ENCODE results near the gene XKR8.

XKR8 gene, protein sequence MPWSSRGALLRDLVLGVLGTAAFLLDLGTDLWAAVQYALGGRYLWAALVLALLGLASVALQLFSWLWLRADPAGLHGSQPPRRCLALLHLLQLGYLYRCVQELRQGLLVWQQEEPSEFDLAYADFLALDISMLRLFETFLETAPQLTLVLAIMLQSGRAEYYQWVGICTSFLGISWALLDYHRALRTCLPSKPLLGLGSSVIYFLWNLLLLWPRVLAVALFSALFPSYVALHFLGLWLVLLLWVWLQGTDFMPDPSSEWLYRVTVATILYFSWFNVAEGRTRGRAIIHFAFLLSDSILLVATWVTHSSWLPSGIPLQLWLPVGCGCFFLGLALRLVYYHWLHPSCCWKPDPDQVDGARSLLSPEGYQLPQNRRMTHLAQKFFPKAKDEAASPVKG

DNA sequence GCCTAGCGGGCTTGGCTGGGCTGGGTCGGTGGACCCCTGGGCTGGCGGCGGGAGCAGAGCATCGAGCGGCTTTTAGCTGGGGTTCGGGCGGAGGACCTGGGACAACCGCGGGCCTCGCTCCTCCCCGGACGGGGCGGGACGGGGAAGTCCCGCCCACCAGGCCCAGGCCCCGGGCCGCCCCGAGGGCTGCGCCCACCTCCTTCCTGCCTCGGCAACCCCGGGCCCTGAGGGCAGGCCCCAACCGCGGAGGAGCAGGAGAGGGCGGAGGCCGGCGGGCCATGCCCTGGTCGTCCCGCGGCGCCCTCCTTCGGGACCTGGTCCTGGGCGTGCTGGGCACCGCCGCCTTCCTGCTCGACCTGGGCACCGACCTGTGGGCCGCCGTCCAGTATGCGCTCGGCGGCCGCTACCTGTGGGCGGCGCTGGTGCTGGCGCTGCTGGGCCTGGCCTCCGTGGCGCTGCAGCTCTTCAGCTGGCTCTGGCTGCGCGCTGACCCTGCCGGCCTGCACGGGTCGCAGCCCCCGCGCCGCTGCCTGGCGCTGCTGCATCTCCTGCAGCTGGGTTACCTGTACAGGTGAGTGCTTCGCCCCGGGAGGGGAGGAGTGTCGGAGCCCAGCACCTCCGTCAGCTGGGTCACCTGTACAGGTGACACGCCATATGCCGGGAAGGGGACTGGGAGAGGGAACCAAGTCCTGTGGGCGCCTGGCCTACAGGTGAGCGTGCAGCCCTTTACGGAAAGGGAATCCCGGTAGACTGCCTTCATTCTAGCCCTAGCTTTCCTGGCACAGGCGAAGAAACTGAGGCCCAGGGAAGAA lies at the start of gene XKR8:
Gene XKR8, plus strand, starts transcription at position 182 of the 812 bp plus-strand sequence. Its CDS starts 97 bp downstream, at position 279.
- DNase-seq (ENCODE audit: low read depth) = peak; percentile 84

DNA sequence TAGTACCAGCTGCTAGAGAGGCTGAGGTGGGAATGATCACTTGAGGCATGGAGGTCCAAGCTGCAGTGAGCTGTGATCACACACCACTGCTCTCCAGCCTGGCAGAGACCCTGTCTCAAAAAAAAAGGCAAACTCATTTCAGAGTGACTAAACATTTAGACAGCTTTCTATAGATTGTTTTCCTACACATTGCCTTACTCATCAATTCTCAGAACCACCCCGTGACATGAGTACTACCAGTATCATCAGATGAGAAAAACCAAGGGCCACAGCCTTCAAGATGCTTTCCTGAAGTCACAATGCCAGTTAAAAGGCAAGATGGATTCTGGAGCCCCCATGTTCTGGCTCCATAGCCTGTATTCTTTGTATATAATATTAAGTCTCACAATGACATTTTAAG lies 47.3 kb upstream of the XKR8 start:
- peak; percentile 22 for DNase-seq (ENCODE audit: low read depth)

DNA sequence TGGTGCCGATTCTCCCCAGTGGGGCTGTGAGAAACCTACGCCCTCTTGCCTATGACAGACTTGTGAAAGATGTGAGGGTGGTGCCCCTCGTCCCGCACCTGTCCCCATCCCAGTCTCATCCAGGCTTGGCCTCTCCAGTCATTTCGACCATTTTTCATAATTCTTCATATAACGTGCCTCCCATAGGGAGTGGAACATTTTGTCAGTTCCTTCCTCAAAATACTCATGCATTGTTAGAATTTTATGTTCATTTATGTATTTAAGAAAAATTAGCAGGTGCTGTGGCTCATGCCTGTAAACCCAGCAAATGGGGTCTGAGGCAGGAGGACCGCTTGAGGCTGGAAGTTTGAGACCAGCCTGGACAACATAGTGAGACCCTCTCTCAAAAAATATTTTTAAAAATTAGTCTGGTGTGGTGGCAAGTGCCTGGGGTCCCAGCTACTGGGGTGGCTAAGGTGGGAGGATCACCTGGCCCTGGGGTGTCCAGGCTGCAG lies 44.6 kb upstream of the XKR8 start:
- no peak for DNase-seq (ENCODE audit: low read depth)

DNA sequence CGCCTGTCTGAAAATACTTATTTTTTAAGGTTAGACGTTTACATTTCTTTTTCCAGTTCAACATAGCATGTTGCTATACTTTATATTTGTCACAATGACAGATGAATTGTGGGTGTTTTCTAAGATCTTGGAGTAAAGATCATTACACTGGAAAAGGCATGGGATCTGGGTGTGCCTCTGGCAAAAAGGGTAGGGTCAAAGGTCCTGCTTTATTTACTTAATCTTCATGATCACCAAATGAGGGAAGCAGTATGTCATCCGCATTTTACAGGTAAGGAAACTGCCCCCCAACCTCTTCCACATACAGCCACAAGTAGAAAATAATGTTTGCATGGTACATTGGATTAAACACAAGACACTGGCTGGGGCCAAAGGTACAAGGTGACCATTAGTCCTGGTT lies 37.5 kb upstream of the XKR8 start:
- no peak for DNase-seq (ENCODE audit: low read depth)

DNA sequence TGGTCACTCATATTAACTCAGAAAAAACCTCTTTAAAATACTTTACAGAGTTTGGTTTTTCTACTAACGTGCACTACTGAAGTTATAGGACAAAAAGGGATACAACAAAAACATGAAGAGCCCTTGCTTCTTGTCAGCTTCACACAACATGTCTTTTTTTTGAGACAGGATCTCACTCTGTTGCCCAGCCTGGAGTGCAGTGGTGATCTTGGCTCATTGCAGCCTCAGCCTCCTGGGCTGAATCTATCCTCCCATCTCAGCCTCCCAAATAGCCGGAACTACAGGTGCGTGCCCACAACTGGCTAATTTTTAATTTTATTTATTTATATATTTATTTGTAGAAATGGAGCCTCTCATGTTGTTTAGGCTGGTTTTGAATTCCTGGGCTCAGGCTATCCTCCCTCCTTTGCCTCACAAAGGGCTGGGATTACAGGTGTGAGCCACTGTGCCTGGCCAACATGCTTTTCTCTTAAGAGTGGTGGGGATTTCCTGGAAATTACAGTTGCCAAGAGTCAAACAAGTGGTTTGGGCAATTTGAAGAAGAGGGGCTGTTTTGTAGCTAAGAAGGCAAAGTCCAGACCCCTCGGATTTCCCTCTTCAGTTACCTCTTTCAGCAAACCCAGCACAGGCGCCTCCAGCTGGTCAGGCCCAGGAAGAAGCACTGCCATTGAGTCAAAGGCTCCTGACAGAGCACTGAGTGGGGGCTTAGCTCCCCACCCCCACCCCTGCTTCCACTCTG lies 31.4 kb upstream of the XKR8 start:
- peak; percentile 12 for DNase-seq (ENCODE audit: low read depth)

DNA sequence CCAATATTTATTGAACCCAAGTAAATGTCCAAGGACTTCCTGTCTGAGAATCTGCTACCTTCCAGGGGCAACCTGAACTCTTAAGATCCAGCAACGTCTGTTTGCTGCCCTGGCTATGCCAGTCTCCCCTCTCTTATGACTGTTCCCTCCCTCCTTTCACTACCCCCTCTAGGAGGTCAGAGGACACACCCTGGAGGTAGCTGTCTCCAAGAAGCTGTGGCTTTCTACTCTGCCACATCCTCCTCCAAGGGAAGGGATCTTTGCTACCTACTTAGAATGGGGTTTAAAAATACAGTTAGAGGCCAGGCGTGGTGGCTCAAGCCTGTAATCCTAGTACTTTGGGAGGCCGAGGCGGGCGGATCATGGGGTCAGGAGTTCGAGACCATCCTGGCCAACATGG lies 28.6 kb upstream of the XKR8 start:
- DNase-seq (ENCODE audit: low read depth) = no peak

DNA sequence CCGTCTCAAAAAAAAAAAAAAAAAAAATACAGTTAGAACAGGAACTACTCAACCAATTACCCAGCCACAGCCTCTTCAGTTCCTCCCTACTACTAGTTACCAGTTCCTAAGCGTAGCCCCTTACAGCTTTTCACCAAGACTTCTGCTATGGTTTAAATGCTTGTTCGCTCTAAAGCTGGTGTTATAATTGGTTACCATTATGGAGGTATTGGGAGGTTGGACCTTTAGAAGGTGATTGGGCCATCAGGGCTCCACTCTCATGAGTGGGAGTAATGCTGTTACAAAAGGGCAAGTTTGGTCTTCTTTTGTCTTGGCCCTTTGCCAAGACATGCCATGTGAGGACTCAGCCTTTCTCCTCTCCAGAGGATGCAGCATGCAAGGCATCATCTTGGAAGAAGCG lies 28.0 kb upstream of the XKR8 start:
- no peak for DNase-seq (ENCODE audit: low read depth)

DNA sequence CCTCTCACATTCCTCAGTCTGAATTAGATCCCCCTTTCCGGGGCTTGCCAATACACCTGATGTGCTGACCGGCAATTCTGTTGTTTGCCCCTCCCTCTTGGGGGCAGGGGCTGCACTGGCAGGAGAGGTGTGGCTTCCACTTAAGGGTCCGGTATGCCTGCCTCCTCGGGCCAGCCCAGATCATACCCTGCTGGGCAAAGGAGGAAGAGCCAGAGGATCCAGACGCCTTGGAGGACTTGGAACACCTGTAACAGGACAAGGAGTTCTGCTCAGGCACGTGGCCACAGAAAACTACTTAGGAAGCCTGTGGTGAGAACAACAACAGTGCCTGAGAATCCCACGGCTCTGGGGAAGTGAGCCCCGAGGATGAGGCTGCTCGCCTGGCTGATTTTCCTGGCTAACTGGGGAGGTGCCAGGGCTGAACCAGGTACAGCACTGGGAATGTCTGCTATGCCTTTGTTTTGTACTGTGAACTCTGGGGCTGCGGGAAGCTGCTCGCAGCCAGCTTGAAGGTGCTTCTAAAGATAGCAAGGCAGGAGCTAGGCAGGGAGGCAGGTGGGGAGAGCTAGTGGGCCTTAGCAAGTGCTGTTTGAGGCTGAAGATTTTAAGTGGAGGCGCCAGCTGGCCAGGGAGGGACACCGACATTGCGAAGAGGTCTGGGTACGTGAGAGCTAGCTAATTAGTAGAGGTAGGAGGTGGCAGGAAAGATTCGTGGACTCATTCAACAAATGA lies 24.8 kb upstream of the XKR8 start, which contains the start of gene SMPDL3B:
Gene SMPDL3B, plus strand, starts transcription at position 183 of the 732 bp plus-strand sequence. Its CDS starts 184 bp downstream, at position 367.
- DNase-seq (ENCODE audit: low read depth) = peak; percentile 61

DNA sequence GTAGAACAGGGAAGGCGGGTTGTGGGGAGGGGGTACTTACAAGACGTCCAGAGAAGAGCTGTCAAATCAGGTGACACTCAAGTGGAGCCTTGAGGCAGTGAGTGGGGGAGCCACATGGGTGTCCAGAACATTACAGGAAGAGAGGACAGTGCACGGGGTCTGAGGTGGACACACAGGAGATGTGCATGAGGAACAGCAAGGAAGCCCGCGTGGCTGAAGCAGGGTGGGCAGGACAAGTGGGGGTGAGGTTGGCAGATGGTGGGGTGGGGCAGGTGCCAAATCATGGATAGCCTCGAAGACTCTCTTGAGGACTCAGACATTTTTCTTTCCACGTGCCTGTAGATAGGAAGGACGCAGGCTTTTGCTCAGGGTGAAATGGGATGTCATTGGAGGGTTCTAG lies 24.1 kb upstream of the XKR8 start:
- DNase-seq (ENCODE audit: low read depth) = no peak

DNA sequence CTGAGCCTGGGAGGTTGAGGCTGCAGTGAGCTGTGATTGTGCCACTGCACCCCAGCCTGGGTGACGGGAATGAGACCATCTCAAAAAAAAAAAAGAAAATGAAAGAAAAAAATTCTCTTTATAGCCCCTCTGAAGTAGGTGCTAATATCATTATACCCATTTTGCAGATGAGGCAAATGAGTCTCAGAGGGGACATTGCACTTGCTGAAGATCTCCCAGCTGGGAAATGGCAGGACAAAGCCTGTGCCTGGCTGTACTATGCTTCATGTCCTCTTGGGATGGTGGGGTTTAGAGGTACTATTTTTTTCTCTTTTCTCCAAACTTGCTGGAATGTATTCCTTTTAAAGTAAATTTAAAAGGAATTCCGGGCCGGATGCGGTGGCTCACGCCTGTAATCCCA lies 23.4 kb upstream of the XKR8 start:
- no peak for DNase-seq (ENCODE audit: low read depth)

DNA sequence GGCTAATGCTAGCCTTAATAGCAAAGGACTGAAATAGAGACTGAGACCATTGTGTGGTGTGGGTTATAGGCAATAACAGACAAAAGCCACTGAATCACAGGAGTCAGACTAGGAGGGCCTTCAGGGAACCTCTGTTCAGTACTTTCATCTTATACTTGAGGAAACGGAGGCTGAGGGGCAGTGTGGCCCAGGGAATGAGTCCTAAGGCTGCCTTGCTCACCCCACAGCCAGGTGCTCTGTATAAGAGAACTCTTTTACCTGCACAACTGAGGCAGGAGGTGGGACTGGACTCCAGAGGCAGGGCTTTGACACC lies 22.3 kb upstream of the XKR8 start:
- no peak for DNase-seq (ENCODE audit: low read depth)

DNA sequence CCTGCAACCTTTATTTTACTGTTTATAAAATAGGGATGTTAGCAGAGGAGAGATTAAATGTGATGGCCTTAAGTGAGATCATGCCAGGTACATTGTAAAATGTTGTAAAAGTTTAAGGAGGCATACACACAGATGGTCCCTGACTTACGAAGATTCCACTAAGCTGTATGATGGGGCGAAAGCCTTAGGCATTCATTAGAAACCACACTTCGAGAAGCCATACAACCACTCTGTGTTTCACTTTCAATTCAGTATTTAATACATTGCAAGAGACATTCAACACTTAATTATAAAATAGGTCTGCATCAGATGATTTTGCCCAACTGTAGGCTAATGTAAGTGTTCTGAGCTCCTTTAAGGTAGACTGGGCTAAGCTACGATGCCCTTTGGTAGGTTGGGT lies 21.3 kb upstream of the XKR8 start:
- no peak for DNase-seq (ENCODE audit: low read depth)

DNA sequence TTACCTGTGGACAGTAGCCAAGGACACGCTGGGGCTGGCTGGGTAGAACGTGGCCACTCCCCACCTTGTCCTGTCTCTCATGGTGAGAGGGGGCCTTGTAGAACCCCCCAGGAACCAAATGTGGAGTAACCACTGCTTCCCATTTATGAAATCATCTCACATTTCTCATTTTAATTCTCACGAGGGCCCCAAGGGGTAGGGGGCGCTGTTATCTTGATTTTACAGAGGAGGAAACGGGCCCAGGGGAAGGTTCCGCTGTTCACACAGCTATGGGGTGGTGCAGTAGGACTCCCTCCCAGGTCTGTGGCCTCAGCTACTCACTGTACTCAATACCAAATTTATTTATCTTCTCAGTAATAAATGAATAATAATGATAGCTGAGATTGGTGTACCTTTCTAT lies 19.5 kb upstream of the XKR8 start:
- DNase-seq (ENCODE audit: low read depth) = peak; percentile 61

DNA sequence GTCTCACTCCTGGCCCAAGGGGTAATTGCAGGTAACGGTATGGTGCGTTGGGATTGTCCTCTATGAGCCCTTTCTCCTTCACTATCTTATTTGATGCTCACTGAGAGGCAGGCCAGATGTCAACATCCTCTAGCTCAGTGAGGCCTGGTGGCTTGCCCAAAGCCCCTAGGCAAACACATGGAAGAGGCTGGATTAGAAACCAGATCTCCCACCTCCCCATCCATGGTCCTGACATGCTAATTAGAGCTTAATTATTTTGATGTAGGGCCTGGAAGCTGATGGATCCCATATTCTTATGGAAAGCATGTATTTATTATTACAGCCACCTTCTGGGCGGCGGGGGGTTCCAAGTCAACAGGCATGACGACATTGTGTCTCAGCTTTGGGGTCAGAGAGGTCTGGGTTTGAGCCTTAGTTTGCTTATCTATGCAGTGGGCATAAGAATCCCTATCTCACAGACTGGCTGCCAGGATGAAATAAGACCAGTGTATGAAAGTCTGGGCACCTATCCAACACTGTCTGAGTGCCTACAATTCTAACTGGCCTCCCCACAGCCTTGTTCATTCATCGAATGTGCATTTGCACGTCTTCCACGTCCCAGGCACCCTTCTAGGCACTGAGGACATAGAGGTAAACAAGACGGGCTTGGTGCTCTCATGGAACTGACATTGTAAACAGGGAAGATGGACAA lies 18.8 kb upstream of the XKR8 start:
- no peak for DNase-seq (ENCODE audit: low read depth)

DNA sequence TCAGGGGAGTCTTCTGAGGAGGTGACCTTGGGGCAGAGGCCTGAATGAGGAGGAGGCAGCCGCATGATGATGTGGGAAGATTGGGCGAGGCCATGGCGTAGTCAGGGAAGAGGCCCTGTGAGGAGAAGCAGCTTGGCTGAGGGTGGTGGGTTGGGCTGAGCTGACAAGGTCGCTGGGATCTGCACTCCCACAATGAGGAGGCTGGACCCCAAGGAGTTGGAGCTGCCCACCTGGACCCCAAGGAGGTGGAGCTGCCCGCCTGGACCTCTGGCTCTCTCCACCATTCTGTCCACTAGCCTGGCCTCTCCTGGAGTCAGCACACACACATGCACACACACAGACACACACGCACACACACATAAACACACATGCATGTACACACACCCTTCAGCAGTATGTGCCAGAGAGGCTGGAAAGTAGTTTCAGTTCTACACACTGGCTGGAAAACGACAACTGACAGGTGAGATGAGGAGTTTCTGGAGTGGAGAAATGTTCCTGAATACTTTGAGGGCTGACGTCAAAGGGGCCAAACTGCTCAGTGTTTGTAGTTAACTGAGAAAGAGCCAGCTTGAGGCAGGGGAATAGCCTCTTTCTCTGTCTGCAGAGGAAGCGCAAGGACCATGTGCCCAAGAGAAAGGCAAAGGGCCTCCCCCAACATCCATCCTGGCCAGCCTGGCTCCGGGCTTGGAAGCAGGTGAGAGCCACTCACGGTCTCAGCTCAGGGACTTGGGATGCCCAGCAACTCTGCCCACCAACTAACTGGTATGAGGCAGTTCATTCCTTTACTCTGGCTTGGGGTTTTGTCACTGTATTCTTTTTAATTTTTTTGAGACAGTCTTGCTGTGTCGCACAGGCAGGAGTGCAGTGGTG lies 17.9 kb upstream of the XKR8 start:
- no peak for DNase-seq (ENCODE audit: low read depth)

DNA sequence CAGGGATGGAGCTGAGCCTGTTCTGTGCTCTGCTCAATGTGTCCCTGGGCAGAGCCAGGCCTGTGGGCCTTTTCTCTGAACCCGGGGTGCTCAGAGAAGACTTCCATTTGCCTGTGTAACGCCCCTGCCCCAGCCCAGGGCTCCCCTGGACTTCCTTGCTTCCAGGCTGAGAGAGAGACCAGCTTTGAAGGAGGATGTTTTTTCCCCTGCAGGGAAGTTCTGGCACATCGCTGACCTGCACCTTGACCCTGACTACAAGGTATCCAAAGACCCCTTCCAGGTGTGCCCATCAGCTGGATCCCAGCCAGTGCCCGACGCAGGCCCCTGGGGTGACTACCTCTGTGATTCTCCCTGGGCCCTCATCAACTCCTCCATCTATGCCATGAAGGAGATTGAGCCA lies 14.8 kb upstream of the XKR8 start:
- no peak for DNase-seq (ENCODE audit: low read depth)

DNA sequence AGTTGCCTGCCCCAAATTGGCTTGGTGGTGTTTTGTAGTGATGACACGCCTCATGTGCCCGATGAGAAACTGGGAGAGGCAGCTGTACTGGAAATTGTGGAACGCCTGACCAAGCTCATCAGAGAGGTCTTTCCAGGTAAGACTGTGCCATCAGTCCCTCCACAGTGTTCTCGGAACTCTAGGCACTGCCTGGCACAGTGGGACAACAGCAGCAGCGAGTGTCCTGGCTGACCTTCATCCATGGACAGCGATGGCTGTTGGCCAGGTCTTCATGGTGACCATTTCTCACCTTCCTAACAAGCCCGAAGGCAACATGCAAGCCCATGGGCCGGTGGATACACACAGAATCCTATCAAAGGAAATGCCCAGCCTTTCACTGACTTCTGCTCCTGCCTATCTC lies 10.7 kb upstream of the XKR8 start:
- no peak for DNase-seq (ENCODE audit: low read depth)

DNA sequence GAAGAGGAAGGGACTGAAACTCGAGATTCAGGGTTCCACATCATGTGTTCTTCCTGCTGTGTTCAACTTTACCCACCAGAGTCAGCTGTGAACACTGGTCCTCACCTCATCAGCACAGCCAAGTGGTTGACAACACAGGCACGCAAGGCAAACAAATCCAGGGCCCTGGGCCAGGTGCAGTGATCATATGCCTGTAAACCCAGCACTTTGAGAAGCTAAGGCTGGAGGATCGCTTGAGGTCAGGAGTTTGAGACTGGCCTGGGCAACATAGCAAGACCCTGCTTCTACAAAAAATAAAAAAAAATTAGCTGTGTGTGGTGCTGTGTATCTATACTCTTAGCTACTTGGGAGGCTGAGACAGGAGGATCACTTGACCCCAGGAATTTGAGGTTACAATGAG lies 8.4 kb upstream of the XKR8 start:
- no peak for DNase-seq (ENCODE audit: low read depth)

DNA sequence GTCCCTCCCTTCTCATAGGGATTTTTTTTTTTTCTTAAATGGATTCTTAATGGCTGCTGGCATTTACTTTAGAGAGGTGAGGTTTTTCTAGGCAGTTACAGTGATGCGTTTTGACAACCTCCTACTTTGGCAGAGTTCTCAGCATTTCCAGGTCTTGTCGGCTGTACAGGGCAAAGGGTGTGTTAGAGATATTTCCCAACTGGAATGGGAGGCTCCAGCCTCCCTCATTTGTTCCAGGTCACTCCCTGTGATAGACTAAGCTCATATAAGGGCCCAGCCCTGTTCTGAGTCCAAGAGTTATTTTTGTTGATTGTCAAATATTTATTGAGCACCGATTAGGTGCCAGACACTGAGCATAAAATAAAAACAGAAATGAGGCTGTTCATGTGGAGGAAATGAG lies 7.6 kb upstream of the XKR8 start:
- DNase-seq (ENCODE audit: low read depth) = no peak

DNA sequence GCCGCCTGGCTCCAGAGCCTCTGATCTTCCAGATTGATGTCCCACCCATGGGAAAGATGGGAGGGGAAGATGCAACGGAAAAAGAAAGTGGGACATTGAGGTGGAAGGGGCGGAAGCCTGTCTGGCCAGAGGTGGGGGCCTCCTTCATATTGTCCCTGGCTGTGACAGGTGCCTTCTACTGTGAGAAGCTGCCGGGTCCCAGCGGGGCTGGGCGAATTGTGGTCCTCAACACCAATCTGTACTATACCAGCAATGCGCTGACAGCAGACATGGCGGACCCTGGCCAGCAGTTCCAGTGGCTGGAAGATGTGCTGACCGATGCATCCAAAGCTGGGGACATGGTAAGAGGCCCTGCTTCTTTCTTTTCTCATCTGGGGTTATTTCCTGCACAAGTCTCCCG lies 5.6 kb upstream of the XKR8 start:
- no peak for DNase-seq (ENCODE audit: low read depth)

Data from ELR (cell line).